Measurements from ENCODE around the gene SLC25A22. TPM values are rescaled to one million over a fixed set of nuclear protein-coding genes. Genes with fewer than 3 reads are reported as not detected.

The SLC25A22 gene
- polyA plus RNA-seq, 2 donors: 10.2 TPM

GRCh38 chr11:841981-842369, 43.9 kb upstream of the SLC25A22 start:
- peak overlapping the region; percentile 72 to 79 for H3K27ac ChIP-seq (ENCODE audit: low read depth in 2 of 2, low read length in 1 of 2)
- H3K4me1 ChIP-seq (ENCODE audit: control insufficient read depth in 2 of 2, insufficient read depth in 2 of 2, low read length in 1 of 2): peaks cover 10 to 23% of the 10 kb centered on the region in 2 donors
- WGBS, 2 donors: 0 to 1% methylated on average over 27 of the region's 27 CpGs
- peaks cover 3 to 26% of the 10 kb centered on the region in 2 donors for H3K36me3 ChIP-seq (ENCODE audit: control insufficient read depth in 2 of 2, insufficient read depth in 2 of 2, low read length in 1 of 2)
- no peaks in the 10 kb centered on the region for H3K27me3 ChIP-seq (ENCODE audit: control insufficient read depth in 1 of 2, insufficient read depth in 2 of 2, low read length in 2 of 2)
- no peaks in the 10 kb centered on the region for H3K9me3 ChIP-seq (ENCODE audit: control insufficient read depth in 2 of 2, insufficient read depth in 1 of 2, low read depth in 1 of 2, low read length in 1 of 2)
- peak overlapping the region; percentile 72 to 92 for H3K4me3 ChIP-seq (ENCODE audit: low read depth in 1 of 2, low read length in 2 of 2)

DNA sequence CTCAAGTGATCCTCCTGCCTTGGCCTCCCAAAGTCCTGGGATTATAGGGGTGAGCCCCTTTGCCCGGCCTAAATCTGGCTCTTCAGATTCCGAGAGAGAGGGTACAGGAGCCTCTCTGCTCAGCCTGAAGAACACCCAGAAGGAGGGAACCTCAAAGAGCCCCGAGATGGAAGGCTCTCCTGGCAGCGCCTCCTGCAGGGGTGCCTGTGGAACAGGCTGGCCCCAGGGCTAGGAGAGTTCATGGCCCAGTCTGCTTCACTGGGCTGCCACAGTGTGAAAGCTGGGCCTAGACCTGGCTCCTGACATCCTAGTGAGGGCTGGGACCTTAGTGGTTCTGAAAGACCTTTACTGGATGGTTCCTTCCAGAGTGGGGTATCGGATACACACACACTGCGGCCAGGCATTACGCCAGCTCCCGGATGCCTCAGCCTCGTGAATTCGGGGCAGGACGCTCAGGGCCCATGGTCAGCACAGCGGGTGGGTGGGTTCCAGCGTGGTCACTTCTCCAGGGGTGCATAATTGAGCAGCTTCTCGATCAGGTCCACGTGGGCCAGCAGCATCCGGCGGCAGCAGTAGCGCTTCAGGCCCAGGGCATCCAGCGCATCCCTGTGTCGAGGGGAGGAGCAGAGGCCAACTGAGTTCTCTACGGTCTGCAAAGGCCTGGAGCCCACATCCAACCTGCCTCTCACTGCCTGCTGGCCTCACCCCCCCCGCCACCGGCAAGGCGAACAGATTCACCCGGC, 42.0 kb upstream of the SLC25A22 start:
- no peak overlapping the region for H3K27ac ChIP-seq (ENCODE audit: low read depth in 2 of 2, low read length in 1 of 2)
- no peaks in the 10 kb centered on the region for H3K9me3 ChIP-seq (ENCODE audit: control insufficient read depth in 2 of 2, insufficient read depth in 1 of 2, low read depth in 1 of 2, low read length in 1 of 2)
- peaks cover 2 to 21% of the 10 kb centered on the region in 2 donors for H3K4me1 ChIP-seq (ENCODE audit: control insufficient read depth in 2 of 2, insufficient read depth in 2 of 2, low read length in 1 of 2)
- H3K4me3 ChIP-seq (ENCODE audit: low read depth in 1 of 2, low read length in 2 of 2): no peak overlapping the region
- no peaks in the 10 kb centered on the region for H3K27me3 ChIP-seq (ENCODE audit: control insufficient read depth in 1 of 2, insufficient read depth in 2 of 2, low read length in 2 of 2)
- peaks cover 3 to 34% of the 10 kb centered on the region in 2 donors for H3K36me3 ChIP-seq (ENCODE audit: control insufficient read depth in 2 of 2, insufficient read depth in 2 of 2, low read length in 1 of 2)
- WGBS, 2 donors: 74 to 80% methylated on average over 24 to 25 of the region's 25 CpGs

GRCh38 chr11:839280-839623, 41.2 kb upstream of the SLC25A22 start:
- Histone ChIP-seq H3K36me3 (ENCODE audit: control insufficient read depth in 2 of 2, insufficient read depth in 2 of 2, low read length in 1 of 2) (peaks cover 3 to 34% of the 10 kb centered on the region in 2 donors), H3K9me3 (ENCODE audit: control insufficient read depth in 2 of 2, insufficient read depth in 1 of 2, low read depth in 1 of 2, low read length in 1 of 2) (no peaks in the 10 kb centered on the region), H3K27ac (ENCODE audit: low read depth in 2 of 2, low read length in 1 of 2) (no peak overlapping the region), H3K4me1 (ENCODE audit: control insufficient read depth in 2 of 2, insufficient read depth in 2 of 2, low read length in 1 of 2) (peaks cover 7 to 27% of the 10 kb centered on the region in 2 donors), H3K4me3 (ENCODE audit: low read depth in 1 of 2, low read length in 2 of 2) (no peak overlapping the region), H3K27me3 (ENCODE audit: control insufficient read depth in 1 of 2, insufficient read depth in 2 of 2, low read length in 2 of 2) (no peaks in the 10 kb centered on the region)
- 85 to 87% methylated on average over 5 of the region's 5 CpGs for WGBS, 2 donors

GRCh38 chr11:838441-839279, 40.6 kb upstream of the SLC25A22 start:
- Histone ChIP-seq H3K9me3 (ENCODE audit: control insufficient read depth in 2 of 2, insufficient read depth in 1 of 2, low read depth in 1 of 2, low read length in 1 of 2) (no peaks in the 10 kb centered on the region), H3K27ac (ENCODE audit: low read depth in 2 of 2, low read length in 1 of 2) (peak overlapping the region in 1 of 2 donors; percentile 34), H3K36me3 (ENCODE audit: control insufficient read depth in 2 of 2, insufficient read depth in 2 of 2, low read length in 1 of 2) (peaks cover 3 to 34% of the 10 kb centered on the region in 2 donors), H3K27me3 (ENCODE audit: control insufficient read depth in 1 of 2, insufficient read depth in 2 of 2, low read length in 2 of 2) (no peaks in the 10 kb centered on the region), H3K4me1 (ENCODE audit: control insufficient read depth in 2 of 2, insufficient read depth in 2 of 2, low read length in 1 of 2) (peaks cover 7 to 30% of the 10 kb centered on the region in 2 donors), H3K4me3 (ENCODE audit: low read depth in 1 of 2, low read length in 2 of 2) (no peak overlapping the region)
- 38 to 42% methylated on average over 17 of the region's 17 CpGs for WGBS, 2 donors

GRCh38 chr11:837990-838307, 39.9 kb upstream of the SLC25A22 start:
- H3K4me1 ChIP-seq (ENCODE audit: control insufficient read depth in 2 of 2, insufficient read depth in 2 of 2, low read length in 1 of 2): peaks cover 7 to 25% of the 10 kb centered on the region in 2 donors
- 69 to 72% methylated on average over 8 of the region's 8 CpGs for WGBS, 2 donors
- H3K27ac ChIP-seq (ENCODE audit: low read depth in 2 of 2, low read length in 1 of 2): no peak overlapping the region
- no peaks in the 10 kb centered on the region for H3K27me3 ChIP-seq (ENCODE audit: control insufficient read depth in 1 of 2, insufficient read depth in 2 of 2, low read length in 2 of 2)
- peaks cover 3 to 34% of the 10 kb centered on the region in 2 donors for H3K36me3 ChIP-seq (ENCODE audit: control insufficient read depth in 2 of 2, insufficient read depth in 2 of 2, low read length in 1 of 2)
- H3K9me3 ChIP-seq (ENCODE audit: control insufficient read depth in 2 of 2, insufficient read depth in 1 of 2, low read depth in 1 of 2, low read length in 1 of 2): no peaks in the 10 kb centered on the region
- H3K4me3 ChIP-seq (ENCODE audit: low read depth in 1 of 2, low read length in 2 of 2): no peak overlapping the region

DNA sequence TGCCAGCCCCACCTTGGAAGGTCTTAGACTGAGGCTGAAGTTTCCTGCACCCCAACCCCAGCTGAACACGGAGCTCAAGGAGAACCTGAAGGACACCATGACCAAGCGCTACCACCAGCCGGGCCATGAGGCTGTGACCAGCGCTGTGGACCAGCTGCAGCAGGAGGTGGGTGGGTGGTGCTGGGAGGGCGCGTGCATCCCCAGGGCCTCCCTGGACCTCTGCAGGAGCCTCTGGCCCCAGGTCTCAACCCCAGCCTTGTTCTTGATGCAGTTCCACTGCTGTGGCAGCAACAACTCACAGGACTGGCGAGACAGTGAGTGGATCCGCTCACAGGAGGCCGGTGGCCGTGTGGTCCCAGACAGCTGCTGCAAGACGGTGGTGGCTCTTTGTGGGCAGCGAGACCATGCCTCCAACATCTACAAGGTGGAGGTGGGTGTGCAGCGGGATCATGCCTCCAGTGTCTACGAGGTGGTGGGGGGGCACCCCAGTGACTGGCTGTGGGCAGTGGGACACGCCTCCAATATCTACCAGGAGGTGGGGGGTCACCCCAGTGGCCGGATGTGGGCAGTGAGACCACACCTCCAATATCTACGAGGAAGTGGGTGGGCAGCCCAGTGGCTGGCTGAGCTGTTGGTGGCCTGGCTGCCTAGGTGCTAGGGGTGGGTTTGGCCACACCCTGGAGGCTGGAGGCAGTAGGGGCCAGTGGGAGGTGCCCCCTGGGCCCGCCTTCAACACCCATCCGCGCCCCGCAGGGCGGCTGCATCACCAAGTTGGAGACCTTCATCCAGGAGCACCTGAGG, 39.3 kb upstream of the SLC25A22 start:
- Histone ChIP-seq H3K4me3 (ENCODE audit: low read depth in 1 of 2, low read length in 2 of 2) (no peak overlapping the region), H3K4me1 (ENCODE audit: control insufficient read depth in 2 of 2, insufficient read depth in 2 of 2, low read length in 1 of 2) (peaks cover 7 to 26% of the 10 kb centered on the region in 2 donors), H3K27ac (ENCODE audit: low read depth in 2 of 2, low read length in 1 of 2) (no peak overlapping the region), H3K9me3 (ENCODE audit: control insufficient read depth in 2 of 2, insufficient read depth in 1 of 2, low read depth in 1 of 2, low read length in 1 of 2) (no peaks in the 10 kb centered on the region), H3K27me3 (ENCODE audit: control insufficient read depth in 1 of 2, insufficient read depth in 2 of 2, low read length in 2 of 2) (no peaks in the 10 kb centered on the region), H3K36me3 (ENCODE audit: control insufficient read depth in 2 of 2, insufficient read depth in 2 of 2, low read length in 1 of 2) (peaks cover 3 to 34% of the 10 kb centered on the region in 2 donors)
- WGBS, 2 donors: 82 to 85% methylated on average over 22 of the region's 22 CpGs

GRCh38 chr11:836700-837099, 38.6 kb upstream of the SLC25A22 start:
- Histone ChIP-seq H3K27ac (ENCODE audit: low read depth in 2 of 2, low read length in 1 of 2) (no peak overlapping the region), H3K36me3 (ENCODE audit: control insufficient read depth in 2 of 2, insufficient read depth in 2 of 2, low read length in 1 of 2) (peaks cover 3 to 34% of the 10 kb centered on the region in 2 donors), H3K27me3 (ENCODE audit: control insufficient read depth in 1 of 2, insufficient read depth in 2 of 2, low read length in 2 of 2) (no peaks in the 10 kb centered on the region), H3K4me3 (ENCODE audit: low read depth in 1 of 2, low read length in 2 of 2) (no peak overlapping the region), H3K4me1 (ENCODE audit: control insufficient read depth in 2 of 2, insufficient read depth in 2 of 2, low read length in 1 of 2) (peaks cover 10 to 33% of the 10 kb centered on the region in 2 donors), H3K9me3 (ENCODE audit: control insufficient read depth in 2 of 2, insufficient read depth in 1 of 2, low read depth in 1 of 2, low read length in 1 of 2) (no peaks in the 10 kb centered on the region)
- 75 to 78% methylated on average over 9 of the region's 9 CpGs for WGBS, 2 donors

DNA sequence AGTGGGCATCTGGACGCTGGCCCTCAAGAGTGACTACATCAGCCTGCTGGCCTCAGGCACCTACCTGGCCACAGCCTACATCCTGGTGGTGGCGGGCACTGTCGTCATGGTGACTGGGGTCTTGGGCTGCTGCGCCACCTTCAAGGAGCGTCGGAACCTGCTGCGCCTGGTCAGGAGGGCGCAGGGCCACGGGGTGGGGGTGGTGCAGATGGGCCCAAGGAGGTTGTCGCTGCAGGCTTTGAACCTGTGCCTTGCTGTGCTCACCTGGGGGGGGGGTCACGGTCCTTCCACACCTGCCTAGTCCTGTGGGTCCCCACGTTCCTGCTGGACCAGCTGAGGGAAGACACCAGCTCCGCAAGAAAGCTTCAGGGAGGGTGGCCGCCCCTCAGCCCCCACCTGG, 38.2 kb upstream of the SLC25A22 start:
- Histone ChIP-seq H3K36me3 (ENCODE audit: control insufficient read depth in 2 of 2, insufficient read depth in 2 of 2, low read length in 1 of 2) (peaks cover 3 to 34% of the 10 kb centered on the region in 2 donors), H3K27ac (ENCODE audit: low read depth in 2 of 2, low read length in 1 of 2) (no peak overlapping the region), H3K27me3 (ENCODE audit: control insufficient read depth in 1 of 2, insufficient read depth in 2 of 2, low read length in 2 of 2) (no peaks in the 10 kb centered on the region), H3K4me3 (ENCODE audit: low read depth in 1 of 2, low read length in 2 of 2) (no peak overlapping the region), H3K4me1 (ENCODE audit: control insufficient read depth in 2 of 2, insufficient read depth in 2 of 2, low read length in 1 of 2) (peaks cover 10 to 36% of the 10 kb centered on the region in 2 donors), H3K9me3 (ENCODE audit: control insufficient read depth in 2 of 2, insufficient read depth in 1 of 2, low read depth in 1 of 2, low read length in 1 of 2) (no peaks in the 10 kb centered on the region)
- WGBS, 2 donors: 88 to 90% methylated on average over 14 of the region's 14 CpGs

Measured in esophagus (tissue), 2 donors.